Measurements from ENCODE around the gene IFI44L.

The IFI44L gene

DNA sequence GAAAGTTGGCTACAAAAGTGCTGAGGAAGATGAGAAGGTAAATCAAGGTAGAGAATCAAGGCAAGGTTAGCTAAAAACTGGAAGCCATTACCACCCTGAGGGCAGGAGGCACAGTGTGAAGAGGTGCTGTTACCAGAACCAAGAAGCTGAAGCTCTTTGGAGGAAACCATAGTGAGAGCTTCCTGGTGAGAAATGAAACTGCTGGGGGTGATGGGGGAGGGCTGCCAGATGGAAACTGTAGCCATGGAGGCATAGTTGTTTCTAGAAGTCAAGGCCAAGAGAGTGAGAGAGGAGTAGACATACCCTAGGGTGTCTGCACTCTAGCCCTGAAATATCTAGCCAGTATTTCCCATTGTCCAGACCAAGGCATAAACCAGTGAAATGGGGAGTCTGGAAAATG, 58.1 kb downstream of the IFI44L start:
- Histone ChIP-seq H3K27ac (no peak overlapping the region), H3K4me3 (no peak overlapping the region)

DNA sequence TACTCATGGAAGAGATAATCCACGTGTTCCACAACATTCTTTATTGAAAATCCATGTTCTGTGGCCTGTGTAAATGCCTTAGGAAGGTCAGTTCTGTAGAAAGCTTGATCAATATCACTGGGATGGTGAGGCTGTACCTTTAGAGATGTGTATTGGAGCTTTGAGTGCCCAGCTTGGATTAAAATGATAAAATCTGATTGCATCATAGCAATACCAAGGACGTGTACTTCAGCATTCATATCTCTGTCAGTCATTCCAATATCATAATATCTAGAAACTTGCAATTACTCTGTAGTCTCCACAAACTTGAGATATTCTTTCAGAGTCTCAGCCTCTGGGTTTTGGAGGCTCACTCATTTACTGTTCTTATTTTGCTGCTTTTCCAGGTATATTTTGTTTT, 61.0 kb downstream of the IFI44L start:
- Histone ChIP-seq H3K27ac (no peak overlapping the region), H3K4me3 (no peak overlapping the region)

DNA sequence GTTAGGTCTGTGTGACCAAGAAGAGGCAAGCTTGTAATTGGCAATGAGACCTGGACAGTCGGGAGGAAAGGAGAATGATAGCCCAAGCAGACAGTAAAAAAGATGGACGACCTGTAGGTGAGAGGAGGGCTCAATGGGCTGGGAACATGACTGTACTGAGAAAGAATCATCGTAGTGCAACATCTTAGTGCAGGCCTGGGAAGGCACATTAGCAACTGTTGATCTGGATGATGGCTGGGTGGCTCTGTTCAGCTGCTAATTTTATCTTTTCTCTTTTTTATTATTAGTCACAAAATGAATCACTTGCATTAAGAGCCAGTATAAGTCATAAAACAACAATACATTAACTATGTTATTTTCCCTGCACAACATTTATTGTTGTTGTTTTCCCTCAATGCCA, 62.2 kb downstream of the IFI44L start:
- Histone ChIP-seq H3K27ac (no peak overlapping the region), H3K4me3 (no peak overlapping the region)

DNA sequence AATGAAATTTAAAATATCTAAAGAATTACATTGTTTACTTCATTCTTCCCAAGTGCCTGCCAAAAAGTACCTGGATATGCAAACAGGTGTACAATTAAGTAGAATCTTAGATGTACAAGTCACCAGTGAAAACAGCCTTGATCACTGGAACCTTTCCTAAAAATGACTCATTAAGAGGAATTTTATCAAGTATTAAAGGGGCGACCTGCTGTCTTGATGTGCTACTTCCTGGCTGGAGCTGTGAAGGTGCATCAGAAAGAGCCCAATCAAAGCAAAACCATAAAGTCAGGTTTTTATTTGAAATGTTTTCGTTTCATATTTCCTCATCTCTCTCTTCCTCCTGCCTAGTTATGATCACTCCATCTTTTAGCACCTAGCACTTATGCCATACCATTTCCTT, 62.8 kb downstream of the IFI44L start:
- Histone ChIP-seq H3K4me3 (no peak overlapping the region), H3K27ac (no peak overlapping the region)

DNA sequence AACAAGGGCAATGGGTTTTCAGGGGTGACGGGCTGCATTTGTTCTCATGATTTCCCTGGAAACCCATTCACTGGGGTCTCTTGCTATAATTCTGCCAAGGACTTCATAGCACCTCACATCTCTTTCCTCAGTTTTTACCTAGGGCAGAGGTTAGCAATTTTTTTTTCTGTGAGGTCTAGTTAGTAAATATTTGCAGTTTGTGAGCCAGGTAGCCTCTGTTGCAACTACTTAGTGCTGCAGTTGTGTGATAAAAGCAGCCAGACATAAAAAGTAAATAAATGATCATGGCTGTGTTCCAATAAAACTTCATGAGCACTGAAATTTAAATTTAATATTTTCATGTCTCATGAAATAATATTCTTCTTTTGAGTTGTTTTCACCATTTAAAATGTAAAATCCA, 67.1 kb downstream of the IFI44L start:
- Histone ChIP-seq H3K4me3 (no peak overlapping the region), H3K27ac (no peak overlapping the region)

DNA sequence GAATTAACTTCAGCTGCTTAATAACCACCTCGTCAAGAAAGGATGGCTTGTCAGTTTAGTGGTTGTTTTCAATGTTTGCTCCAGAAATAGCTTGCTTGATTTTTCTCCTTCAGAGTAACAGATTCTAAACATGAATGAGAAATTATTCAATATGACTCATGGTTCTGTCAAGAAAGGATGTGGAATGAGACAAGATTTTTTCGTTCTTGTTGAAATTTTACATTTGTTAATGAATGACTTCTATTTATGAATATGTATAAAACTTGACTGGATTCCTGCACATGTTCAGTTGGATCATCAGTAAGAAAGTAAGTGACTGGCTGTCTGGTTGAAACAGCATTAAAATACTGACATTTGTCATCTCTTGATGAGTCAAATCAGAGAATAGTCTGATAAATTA, 67.7 kb downstream of the IFI44L start:
- no peak overlapping the region for H3K4me3 ChIP-seq
- no peak overlapping the region for H3K27ac ChIP-seq

DNA sequence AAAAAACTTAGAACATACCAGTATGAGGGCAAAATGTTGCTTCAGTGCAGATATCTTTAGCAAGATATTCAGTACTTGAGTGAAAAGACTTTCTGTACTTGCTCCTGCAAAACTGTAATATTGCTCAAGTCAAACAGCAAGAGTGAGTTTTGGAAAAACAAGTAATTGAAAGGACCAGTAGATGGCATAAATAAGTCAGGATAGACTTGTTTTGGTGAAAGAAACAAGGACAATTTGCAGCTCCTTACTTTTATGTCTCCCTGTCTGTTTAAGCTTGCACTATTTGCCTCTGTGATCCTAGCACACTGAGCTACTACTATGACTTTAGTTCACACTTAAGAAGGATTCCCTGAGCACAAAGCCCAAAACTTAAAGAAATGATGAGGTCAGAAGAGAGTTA, 68.4 kb downstream of the IFI44L start:
- no peak overlapping the region for H3K4me3 ChIP-seq
- no peak overlapping the region for H3K27ac ChIP-seq

DNA sequence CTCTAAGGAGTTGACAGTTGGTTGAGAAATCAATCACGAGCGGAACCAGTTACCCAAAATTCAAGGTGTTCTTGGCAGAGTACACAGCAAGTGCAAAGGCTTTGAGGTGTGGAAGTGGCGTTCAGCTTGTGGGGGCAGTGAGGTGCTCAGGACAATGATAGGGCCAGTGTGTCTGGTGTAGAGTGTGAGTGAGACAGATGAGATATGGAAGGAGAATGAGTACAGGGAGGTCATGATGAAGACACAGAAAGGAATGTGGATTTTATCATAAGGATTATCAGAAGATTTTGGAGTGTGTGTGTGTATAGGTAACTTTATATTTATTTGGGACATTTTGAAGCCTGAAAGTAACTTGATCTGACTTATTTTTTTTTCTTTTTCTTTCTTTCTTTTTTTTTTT, 70.3 kb downstream of the IFI44L start:
- no peak overlapping the region for H3K27ac ChIP-seq
- H3K4me3 ChIP-seq: no peak overlapping the region

DNA sequence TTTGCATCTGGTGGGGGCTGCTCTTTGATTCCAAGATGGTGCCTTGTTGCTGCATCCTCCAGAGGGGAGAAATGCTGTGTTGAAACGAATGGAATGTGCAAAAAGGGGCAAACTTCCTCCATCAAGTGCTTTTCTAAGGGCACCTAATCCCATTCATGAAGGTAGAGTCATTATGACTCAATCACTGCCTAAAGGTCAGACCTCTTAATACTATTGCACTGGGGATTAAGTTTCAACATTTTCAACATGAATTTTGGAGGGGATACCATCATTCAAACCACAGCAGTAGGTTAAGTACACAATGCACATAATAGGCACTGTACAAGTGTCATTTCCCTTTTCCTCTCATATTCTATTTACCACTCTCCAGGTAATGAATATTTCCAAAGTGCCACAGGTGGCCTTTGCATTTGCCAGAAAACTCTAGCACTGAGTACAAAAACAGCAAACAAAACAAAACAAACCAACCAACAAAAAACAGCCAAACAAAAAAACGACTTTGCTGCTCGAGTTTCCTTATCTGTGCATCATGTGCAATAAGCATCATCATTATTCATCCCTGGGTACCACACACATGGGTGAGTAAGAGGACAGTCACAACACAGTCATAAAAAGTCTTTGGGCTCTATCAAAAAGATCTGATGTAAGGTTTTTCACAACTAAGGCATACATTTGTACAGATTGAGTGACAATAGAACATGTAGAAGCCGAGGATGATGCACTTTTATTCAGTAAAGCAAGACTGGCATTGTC, 71.9 kb downstream of the IFI44L start:
- no peak overlapping the region for H3K27ac ChIP-seq
- H3K4me3 ChIP-seq: no peak overlapping the region
